ENCODE measurements around the gene MYO7B. TPM values are rescaled to one million over a fixed set of nuclear protein-coding genes. Genes with fewer than 3 reads are reported as not detected.

The MYO7B gene
- total and polyA plus RNA-seq, 9 of the 15 experiments (the other 6 are each of a cell fraction or from before 2014, with no cell fraction given) = 0.08 TPM; not detected in 8

DNA sequence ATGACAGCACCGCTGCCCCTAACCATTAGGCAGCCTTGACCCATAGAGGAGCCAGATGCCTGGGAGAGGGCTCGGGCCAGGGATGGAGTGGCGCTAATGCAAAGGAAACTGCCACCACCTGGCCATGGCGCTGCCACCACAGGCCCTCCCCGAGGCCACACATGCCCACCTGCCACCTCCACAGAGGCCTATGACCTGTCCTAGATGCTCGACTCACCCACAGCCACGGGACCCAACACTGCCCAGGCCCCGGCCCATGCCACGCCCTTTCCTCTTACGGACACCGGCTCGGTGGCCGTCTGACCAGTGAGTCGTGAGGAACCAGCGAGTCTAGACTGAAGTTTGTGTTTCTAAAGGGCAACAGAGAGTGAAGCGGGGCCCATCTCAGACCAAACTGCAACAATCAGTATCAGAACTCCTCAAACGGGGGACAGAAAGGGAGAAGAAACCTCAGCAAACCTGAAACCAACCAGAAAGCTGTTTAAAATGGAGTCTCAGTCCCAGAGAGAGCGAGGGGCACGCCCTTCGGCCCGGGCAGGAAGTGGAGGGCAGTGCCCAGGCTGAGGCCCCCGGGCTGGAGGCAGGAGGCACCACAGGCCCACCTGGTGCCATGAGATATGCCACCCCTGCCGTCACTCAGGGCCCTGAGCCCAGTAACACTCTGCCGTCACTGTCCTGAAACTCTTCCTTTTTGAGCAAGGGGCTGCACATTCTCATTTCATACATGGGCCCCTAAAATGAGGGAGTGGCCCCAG, 111.2 kb downstream of the MYO7B start (continued):
- TF ChIP-seq, protein P1, sequence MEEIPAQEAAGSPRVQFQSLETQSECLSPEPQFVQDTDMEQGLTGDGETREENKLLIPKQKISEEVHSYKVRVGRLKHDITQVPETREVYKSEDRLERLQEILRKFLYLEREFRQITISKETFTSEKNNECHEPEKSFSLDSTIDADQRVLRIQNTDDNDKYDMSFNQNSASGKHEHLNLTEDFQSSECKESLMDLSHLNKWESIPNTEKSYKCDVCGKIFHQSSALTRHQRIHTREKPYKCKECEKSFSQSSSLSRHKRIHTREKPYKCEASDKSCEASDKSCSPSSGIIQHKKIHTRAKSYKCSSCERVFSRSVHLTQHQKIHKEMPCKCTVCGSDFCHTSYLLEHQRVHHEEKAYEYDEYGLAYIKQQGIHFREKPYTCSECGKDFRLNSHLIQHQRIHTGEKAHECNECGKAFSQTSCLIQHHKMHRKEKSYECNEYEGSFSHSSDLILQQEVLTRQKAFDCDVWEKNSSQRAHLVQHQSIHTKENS (CRISPR knock-in tag; IDR thresholded peaks at IDR 0.05) = no peak
- TF ChIP-seq ZNF354B (CRISPR knock-in tag; IDR thresholded peaks at IDR 0.05) = no peak
- TF ChIP-seq ZNF589 (CRISPR knock-in tag; IDR thresholded peaks at IDR 0.05; ENCODE audit: low read depth) = no peak

DNA sequence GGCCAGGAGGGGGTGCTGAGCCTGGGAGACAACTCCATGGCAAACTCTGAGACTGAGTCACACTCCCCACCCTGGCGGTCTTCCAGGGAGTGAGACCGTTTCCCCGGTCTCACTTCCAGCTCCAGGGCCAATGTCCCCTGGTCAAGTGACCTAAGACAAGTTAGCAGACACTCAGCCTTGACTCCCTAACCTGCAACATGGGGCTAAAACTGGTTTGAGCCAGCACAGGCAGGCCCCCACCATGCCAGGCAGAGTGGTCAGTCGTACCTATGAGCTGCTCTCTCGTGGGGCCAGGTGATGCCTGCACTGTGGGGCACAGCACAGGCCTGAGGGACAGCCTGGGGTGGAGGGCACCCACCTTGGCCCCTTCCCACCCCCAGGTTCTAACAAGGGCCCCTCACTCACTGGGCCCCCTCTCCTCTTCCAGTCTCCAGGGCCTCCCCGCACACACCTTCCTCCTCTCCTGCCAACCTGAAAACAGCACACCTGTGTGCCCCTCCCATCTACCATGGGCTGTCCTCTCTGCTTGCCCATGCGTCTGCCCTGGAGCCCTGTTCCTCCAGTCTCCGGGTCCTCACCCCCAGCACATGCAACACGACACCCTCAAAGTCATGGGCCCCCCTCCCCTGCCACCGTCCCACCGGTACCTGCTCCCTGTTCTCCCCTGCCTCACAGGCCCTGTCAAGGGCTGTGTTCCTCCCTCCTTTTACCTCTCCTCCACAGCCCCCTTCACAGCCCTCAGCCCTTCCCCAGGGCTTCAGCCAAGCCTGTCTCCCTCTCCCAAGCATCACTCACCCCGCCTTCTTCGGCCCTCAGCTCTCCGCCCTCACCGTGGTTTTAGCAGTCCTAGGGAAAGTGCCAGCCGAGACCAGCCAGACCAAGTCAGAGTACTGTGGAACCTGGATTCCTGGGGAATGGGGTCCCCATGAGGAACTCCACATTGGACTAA, 112.0 kb downstream of the MYO7B start:
- BruUV-seq (replicated peaks) = no TSS peak
- ATAC-seq (no peak), DNase-seq (ENCODE audit: extremely low read depth in 1 of 4, low spot score in 3 of 4) (no peak), FAIRE-seq (no peak)
- Histone ChIP-seq H3K27me3 (ENCODE audit: control insufficient read depth in 2 of 2, insufficient read depth in 2 of 2, low read length in 2 of 2) (peaks cover 45 to 77% of the 10 kb centered on the region in 2 experiments), H3K79me2 (ENCODE audit: control insufficient read depth, insufficient read depth, low read length) (no peaks in the 10 kb centered on the region), H3K9me1 (ENCODE audit: control insufficient read depth, insufficient read depth, low read length) (no peaks in the 10 kb centered on the region), H3K27ac (ENCODE audit: extremely low read depth, low read depth, low read length) (no peak overlapping the region), H3K4me2 (ENCODE audit: insufficient read depth, low read length) (no peak overlapping the region), H3K36me3 (ENCODE audit: control insufficient read depth, insufficient read depth, low read length) (no peaks in the 10 kb centered on the region), H3K4me1 (replicated peaks in 1 of 2; ENCODE audit: control insufficient read depth in 2 of 2, insufficient read depth in 2 of 2, low read length in 2 of 2) (peaks cover 0 to 43% of the 10 kb centered on the region in 2 experiments; a peak in 2 of 5 replicates), H3K9ac (ENCODE audit: insufficient read depth in 1 of 2, low read depth in 2 of 2, low read length in 2 of 2) (peak overlapping the region in 1 of 2 experiments; percentile 64; a peak in 2 of 4 replicates), H3K4me3 (no peak overlapping the region), H3K9me3 (replicated peaks; ENCODE audit: control insufficient read depth, insufficient read depth, low read depth, low read length) (no peaks in the 10 kb centered on the region), H4K20me1 (replicated peaks; ENCODE audit: control insufficient read depth, insufficient read depth, low read length) (0 out of 2 replicates have a peak, but pooled peaks cover 5% of the 10 kb centered on the region), H2AFZ (ENCODE audit: low read depth, low read length) (no peak overlapping the region)
- ChIA-PET CTCF (ENCODE audit: low intra/inter-chr PET ratio) (interaction anchor here (0.6 kb wide), 1 partner anchor 323 kb away, joined by 3 read pairs; no protein-coding TSS in a partner anchor), POLR2A (interaction anchor here (0.6 kb wide), 1 partner anchor 9 kb away, joined by 3 read pairs; no protein-coding TSS in a partner anchor)
- in situ Hi-C loops (cut with MboI) (no loop called here), intact Hi-C loops (cut with micrococcal nuclease) (loop anchor here (5.0 kb wide), 1 partner anchor 450 kb away; no protein-coding TSS in a partner anchor)
- WGBS (ENCODE audit: insufficient coverage, low coverage, missing lambda C conversion rate) = 8% methylated on average over 15 of the region's 16 CpGs
- 0 out of 2 replicates have a peak, but pooled peaks have one; percentile 55 for TF ChIP-seq KLF16 (IDR thresholded peaks at IDR 0.05)
- TF ChIP-seq, protein P2, sequence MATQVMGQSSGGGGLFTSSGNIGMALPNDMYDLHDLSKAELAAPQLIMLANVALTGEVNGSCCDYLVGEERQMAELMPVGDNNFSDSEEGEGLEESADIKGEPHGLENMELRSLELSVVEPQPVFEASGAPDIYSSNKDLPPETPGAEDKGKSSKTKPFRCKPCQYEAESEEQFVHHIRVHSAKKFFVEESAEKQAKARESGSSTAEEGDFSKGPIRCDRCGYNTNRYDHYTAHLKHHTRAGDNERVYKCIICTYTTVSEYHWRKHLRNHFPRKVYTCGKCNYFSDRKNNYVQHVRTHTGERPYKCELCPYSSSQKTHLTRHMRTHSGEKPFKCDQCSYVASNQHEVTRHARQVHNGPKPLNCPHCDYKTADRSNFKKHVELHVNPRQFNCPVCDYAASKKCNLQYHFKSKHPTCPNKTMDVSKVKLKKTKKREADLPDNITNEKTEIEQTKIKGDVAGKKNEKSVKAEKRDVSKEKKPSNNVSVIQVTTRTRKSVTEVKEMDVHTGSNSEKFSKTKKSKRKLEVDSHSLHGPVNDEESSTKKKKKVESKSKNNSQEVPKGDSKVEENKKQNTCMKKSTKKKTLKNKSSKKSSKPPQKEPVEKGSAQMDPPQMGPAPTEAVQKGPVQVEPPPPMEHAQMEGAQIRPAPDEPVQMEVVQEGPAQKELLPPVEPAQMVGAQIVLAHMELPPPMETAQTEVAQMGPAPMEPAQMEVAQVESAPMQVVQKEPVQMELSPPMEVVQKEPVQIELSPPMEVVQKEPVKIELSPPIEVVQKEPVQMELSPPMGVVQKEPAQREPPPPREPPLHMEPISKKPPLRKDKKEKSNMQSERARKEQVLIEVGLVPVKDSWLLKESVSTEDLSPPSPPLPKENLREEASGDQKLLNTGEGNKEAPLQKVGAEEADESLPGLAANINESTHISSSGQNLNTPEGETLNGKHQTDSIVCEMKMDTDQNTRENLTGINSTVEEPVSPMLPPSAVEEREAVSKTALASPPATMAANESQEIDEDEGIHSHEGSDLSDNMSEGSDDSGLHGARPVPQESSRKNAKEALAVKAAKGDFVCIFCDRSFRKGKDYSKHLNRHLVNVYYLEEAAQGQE (IDR thresholded peaks at IDR 0.05; ENCODE audit: borderline replicate concordance) = peak; percentile 89
- TF ChIP-seq, protein P2 (CRISPR knock-in tag; IDR thresholded peaks at IDR 0.05; ENCODE audit: low read depth) = no peak
- no peak for TF ChIP-seq SMARCC2 (IDR thresholded peaks at IDR 0.05; ENCODE audit: low read depth)

Measured in K562 (cell line).